GM12801 (cell line): Measurements from ENCODE around the gene TOR4A.

Experiments used
- TF ChIP-seq, protein P1 (sequence below): IDR thresholded peaks from one replicate; pipeline ENCODE4 v1.5.1; 2011; ENCODE audit warnings: control low read depth; ENCODE audit not compliant: insufficient read length; ENCODE audit errors: extremely low read depth

The TOR4A gene

DNA sequence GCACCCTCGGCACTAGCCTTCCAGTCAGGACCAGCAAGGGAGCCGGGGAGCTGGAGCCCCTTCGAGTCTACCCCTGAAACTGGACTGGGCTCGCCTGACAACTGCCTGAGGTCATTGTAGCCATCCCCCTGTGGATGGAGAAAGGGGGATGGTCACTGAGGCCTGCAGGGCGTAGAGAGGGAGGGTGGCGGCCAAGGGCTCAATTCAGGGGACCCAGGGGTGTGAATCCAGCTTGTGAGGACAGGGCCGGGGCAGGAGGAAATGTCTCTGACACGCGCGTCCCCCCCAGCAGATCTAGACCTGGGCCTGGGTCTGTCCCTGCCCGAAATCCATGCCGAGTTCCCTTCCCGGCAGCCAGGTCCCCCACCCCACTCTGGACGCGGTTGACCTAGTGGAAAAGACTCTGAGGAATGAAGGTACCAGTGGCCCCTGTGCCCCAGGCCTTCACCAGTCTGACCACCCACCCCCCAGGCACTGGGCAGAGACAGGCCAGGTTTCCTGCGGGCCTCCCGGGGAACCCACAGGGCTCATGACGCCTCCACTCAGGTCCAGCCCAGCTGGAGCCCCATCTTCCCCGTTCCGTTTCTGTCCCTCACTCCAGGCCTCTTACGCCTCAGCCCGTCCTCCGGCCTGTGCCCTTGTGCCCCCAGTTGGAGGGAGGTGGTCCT is 46.0 kb upstream of the TOR4A start:
- TF ChIP-seq, protein P1, sequence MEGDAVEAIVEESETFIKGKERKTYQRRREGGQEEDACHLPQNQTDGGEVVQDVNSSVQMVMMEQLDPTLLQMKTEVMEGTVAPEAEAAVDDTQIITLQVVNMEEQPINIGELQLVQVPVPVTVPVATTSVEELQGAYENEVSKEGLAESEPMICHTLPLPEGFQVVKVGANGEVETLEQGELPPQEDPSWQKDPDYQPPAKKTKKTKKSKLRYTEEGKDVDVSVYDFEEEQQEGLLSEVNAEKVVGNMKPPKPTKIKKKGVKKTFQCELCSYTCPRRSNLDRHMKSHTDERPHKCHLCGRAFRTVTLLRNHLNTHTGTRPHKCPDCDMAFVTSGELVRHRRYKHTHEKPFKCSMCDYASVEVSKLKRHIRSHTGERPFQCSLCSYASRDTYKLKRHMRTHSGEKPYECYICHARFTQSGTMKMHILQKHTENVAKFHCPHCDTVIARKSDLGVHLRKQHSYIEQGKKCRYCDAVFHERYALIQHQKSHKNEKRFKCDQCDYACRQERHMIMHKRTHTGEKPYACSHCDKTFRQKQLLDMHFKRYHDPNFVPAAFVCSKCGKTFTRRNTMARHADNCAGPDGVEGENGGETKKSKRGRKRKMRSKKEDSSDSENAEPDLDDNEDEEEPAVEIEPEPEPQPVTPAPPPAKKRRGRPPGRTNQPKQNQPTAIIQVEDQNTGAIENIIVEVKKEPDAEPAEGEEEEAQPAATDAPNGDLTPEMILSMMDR: no peak

DNA sequence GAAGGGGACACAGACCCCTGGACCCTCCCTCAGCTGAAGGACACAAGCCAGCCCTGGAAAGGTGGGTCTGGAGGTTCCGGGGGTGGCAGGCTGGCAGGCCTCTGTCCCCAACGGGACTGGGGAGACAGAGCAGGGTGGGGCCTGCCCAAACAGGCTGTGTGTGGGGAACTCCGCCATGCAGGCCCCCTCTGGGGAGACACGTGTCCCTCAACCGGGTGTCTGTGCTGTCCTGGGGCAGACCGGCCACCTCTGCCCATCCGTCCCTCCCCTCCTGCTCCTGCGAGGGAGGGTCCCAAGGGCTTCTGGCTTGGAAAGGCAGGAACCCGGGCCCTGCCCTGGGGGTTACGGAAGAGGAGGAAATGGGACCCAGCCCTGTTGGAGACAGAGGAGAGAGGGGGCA is 45.4 kb upstream of the TOR4A start:
- TF ChIP-seq, protein P1: no peak

DNA sequence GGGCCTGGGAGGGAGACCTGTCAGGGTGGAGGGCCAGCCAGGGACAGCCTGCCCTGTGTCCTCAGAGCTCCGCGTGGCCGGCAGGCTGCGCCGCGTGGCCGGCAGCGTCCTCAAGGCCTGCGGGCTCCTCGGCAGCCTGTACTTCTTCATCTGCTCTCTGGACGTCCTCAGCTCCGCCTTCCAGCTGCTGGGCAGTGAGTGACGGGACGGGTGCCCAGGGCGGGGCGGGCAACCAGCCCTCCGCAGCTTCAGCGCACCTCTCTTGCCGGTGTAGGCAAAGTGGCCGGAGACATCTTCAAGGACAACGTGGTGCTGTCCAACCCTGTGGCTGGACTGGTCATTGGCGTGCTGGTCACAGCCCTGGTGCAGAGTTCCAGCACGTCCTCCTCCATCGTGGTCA is 45.0 kb upstream of the TOR4A start:
- TF ChIP-seq, protein P1: no peak

DNA sequence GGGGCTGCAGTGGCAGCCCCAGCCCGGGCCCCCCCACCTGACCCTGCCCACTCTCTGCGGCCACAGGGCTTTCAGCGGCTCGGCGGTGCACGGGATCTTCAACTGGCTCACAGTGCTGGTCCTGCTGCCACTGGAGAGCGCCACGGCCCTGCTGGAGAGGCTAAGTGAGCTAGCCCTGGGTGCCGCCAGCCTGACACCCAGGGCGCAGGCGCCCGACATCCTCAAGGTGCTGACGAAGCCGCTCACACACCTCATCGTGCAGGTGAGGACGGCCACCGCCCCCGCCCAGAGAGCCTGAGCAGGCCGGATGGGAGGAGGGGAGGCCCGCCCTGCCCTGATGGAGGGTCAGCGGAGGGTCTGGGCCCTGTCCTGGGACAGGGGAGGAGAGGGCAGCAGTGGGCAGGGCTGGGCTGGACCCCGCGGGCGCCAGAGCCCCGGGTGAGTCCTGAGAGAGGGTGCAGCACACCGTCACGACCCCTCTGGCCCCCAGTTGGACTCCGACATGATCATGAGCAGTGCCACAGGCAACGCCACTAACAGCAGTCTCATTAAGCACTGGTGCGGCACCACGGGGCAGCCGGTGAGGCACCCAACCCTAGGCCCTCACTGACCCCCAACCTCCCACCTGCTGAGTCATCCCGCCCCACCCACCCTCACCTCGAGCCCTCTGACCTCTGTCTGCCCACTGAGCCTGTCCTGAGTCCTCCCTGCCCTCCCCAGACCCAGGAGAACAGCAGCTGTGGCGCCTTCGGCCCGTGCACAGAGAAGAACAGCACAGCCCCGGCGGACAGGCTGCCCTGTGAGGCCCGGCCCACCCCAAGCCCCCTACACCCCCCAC is 44.2 kb upstream of the TOR4A start:
- TF ChIP-seq, protein P1: no peak

DNA sequence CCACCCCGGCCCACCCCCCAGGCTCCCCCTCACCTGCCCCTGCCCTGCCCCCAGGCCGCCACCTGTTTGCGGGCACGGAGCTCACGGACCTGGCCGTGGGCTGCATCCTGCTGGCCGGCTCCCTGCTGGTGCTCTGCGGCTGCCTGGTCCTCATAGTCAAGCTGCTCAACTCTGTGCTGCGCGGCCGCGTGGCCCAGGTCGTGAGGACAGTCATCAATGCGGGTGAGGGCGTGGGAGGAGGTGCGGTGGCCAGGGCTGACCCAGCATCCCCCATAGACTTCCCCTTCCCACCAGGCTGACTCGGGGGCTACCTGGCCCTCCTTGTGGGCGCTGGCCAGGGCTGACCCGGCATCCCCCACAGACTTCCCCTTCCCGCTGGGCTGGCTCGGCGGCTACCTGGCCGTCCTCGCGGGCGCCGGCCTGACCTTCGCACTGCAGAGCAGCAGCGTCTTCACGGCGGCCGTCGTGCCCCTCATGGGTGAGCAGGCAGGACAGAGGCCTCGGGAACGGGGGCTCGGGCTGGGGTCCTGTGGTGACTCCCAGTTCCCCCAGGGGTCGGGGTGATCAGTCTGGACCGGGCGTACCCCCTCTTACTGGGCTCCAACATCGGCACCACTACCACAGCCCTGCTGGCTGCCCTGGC is 43.4 kb upstream of the TOR4A start:
- TF ChIP-seq, protein P1: no peak

DNA sequence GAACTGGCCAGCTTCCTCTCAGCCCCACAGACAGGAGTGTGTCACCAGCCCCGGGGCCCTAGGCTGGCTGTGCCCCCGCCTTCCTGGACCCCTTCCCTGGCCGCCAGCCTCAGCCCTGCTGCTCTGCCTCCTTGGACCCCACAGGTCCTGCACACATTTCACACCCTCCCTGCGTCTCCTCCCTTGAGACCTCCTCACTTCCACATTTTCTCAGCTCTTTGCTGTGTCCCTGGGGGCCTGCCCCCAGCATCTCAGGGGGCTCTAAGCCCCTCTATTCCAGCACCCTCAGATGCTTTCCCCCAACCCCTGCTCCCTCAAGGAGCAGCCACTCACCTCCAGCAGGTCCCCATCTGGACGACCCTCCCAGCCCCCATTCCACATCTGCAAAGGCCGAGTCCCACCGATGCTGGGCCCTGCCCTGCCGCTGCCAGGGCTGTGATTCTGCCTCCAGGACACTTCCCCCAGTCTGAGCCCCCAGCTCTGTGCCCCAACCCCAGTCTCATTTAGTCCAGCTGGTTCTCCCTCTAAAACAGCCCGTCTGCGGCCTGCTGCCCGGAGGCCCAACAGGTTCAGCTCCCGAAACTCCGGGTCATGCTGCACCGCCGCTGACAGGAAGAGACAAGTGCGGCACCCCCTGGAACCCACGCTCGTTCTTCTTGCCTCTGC is 42.6 kb upstream of the TOR4A start:
- TF ChIP-seq, protein P1: no peak

DNA sequence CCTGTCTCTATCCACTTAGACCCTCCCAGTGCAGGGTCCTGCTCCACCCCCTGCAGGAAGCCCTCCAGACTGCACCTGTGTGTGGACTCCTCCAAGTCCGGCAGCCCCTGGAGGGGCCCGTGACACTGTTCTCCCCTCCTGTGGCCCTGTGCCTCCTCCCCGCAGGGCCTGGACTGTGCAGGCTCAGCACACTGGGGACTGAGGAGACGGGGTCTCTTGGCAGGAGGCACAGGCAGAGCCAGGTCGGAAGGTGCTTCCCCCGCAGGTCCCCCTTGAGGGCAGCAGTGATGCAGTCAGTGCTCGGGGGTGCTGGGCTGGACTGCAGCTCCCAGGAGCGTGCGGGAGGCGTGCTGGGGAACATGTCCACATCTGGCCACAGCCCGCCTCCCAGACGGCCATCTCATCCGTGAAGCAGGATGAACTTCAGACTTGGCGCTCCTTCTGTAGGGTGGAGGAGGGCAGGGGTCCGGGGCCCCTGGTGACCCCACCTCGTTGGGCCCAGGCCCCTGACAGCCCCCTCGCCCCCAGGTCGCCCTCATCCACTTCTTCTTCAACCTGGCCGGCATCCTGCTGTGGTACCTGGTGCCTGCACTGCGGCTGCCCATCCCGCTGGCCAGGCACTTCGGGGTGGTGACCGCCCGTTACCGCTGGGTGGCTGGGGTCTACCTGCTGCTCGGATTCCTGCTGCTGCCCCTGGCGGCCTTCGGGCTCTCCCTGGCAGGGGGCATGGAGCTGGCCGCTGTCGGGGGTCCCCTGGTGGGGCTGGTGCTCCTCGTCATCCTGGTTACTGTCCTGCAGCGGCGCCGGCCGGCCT is 41.9 kb upstream of the TOR4A start:
- TF ChIP-seq, protein P1: no peak
